Measurements from ENCODE around the gene TPH1.

GRCh38 chr11:18063862-18064434 lies 17.9 kb upstream of the TPH1 start:
- TF ChIP-seq CTCF (IDR thresholded peaks at IDR 0.05; ENCODE audit: low read length) (no peak), EZH2 (optimal IDR thresholded peaks at IDR 0.05; ENCODE audit: low read depth, low read length) (no peak), EZH2phosphoT487 (IDR thresholded peaks at IDR 0.05; ENCODE audit: low read length) (no peak)
